GM12874 (cell line): Measurements from ENCODE around the gene TMTC3.

Experiments used
- CTCF ChIP-seq: IDR thresholded peaks from 2 replicates; pipeline ENCODE4 v1.5.1; 2011; ENCODE audit warnings: low read depth, mild to moderate bottlenecking, control low read depth, low read length, moderate library complexity; ENCODE audit not compliant: insufficient read depth

Gene TMTC3

GRCh38 chr12:88228720-88229119 is 86.6 kb downstream of the TMTC3 start:
- no peak for TF ChIP-seq CTCF

- TF ChIP-seq CTCF, result no peak
Measured at GRCh38 chr12:88230271-88230670, 88.2 kb downstream of the TMTC3 start.

- TF ChIP-seq CTCF, result no peak
Measured at GRCh38 chr12:88235183-88235833, 93.2 kb downstream of the TMTC3 start.

GRCh38 chr12:88237954-88238353 is 95.8 kb downstream of the TMTC3 start:
- TF ChIP-seq CTCF, result no peak

- no peak for TF ChIP-seq CTCF
Measured at GRCh38 chr12:88238406-88238805, 96.3 kb downstream of the TMTC3 start.

GRCh38 chr12:88241862-88242570 is 99.9 kb downstream of the TMTC3 start:
- TF ChIP-seq CTCF, result no peak

- TF ChIP-seq CTCF, result no peak
Measured at GRCh38 chr12:88242571-88242925, 100.4 kb downstream of the TMTC3 start.
